Upper lobe of right lung (tissue), 1 donor: Measurements from ENCODE around the gene MRPS18A. TPM values are rescaled to one million over a fixed set of nuclear protein-coding genes. Genes with fewer than 3 reads are reported as not detected.

Source experiments
- ATAC-seq: fragments of 200-7000 bp; cut with Tn5 transposase; one replicate; pipeline ENCODE4 v1.9.1; 2020; ENCODE audit warnings: mild to moderate bottlenecking, moderate library complexity
- DNase-seq: peaks from one replicate; pipeline ENCODE4 v3.0.0-alpha.2; 2020
- H3K27ac ChIP-seq: fragments of 200-600 bp; one replicate; pipeline ENCODE4 v1.8.0; 2022
- H3K27me3 ChIP-seq: fragments of 200-600 bp; one replicate; pipeline ENCODE4 v1.8.0; 2022; ENCODE audit warnings: mild to moderate bottlenecking
- H3K36me3 ChIP-seq: fragments of 200-600 bp; one replicate; pipeline ENCODE4 v1.8.0; 2022
- H3K4me1 ChIP-seq: fragments of 200-600 bp; one replicate; pipeline ENCODE4 v1.8.0; 2022
- H3K4me3 ChIP-seq: fragments of 200-600 bp; one replicate; pipeline ENCODE4 v1.8.0; 2022; ENCODE audit warnings: mild to moderate bottlenecking
- H3K9me3 ChIP-seq: fragments of 200-600 bp; one replicate; pipeline ENCODE4 v1.8.0; 2022
- CTCF ChIP-seq: fragments of 200-600 bp; IDR thresholded peaks from one replicate; pipeline ENCODE4 v1.8.0; 2022; ENCODE audit warnings: antibody characterized with exemption
- intact Hi-C: fragments of 100-400 bp; cut with DNase I; formaldehyde crosslinking; loops from one replicate; pipeline ENCODE4 v1.11.0; 2022
- total RNA-seq: library from RNA; stranded (reverse); fragmentation: NEBNext Ultra II Directional; extraction: Animal tissue kit (Norgen Biotek cat#: 25700); gene quantifications from one replicate; pipeline ENCODE4 v1.2.1, GENCODE V29; 2021
- donor health status: DM: no; HTN: yes; CAD: no; lungs with severe emphysema.

The MRPS18A gene
- total RNA-seq, 1 donor from 2014 or later = 28.1 TPM

GRCh38 chr6:43670623-43670986 is 17.0 kb downstream of the MRPS18A start:
- H3K27me3 ChIP-seq = no peaks in the 10 kb centered on the region
- ATAC-seq (no peak), DNase-seq (no peak)
- TF ChIP-seq CTCF = no peak
- no peak overlapping the region for H3K27ac ChIP-seq
- H3K36me3 ChIP-seq = peaks cover 41% of the 10 kb centered on the region
- H3K4me1 ChIP-seq = peaks cover 35% of the 10 kb centered on the region
- intact Hi-C loops = no loop called here
- H3K9me3 ChIP-seq = no peaks in the 10 kb centered on the region
- H3K4me3 ChIP-seq = no peak overlapping the region

GRCh38 chr6:43669922-43670622 is 17.5 kb downstream of the MRPS18A start:
- peak overlapping the region; percentile 30 for H3K27ac ChIP-seq
- intact Hi-C loops = loop anchor here (10.0 kb wide), 2 partner anchors 95 to 415 kb away; no protein-coding TSS in a partner anchor
- peak; percentile 10 for ATAC-seq
- peaks cover 35% of the 10 kb centered on the region for H3K4me1 ChIP-seq
- no peaks in the 10 kb centered on the region for H3K27me3 ChIP-seq
- H3K36me3 ChIP-seq = peaks cover 35% of the 10 kb centered on the region
- no peak overlapping the region for H3K4me3 ChIP-seq
- DNase-seq = no peak
- TF ChIP-seq CTCF = no peak
- no peaks in the 10 kb centered on the region for H3K9me3 ChIP-seq

GRCh38 chr6:43669050-43669921 is 18.3 kb downstream of the MRPS18A start:
- peaks cover 28% of the 10 kb centered on the region for H3K36me3 ChIP-seq
- H3K27ac ChIP-seq = peak overlapping the region; percentile 30
- intact Hi-C loops = loop anchor here (10.0 kb wide), 2 partner anchors 96 to 416 kb away; no protein-coding TSS in a partner anchor
- H3K9me3 ChIP-seq = no peaks in the 10 kb centered on the region
- DNase-seq (no peak), ATAC-seq (peak; percentile 3)
- TF ChIP-seq CTCF = no peak
- H3K27me3 ChIP-seq = no peaks in the 10 kb centered on the region
- H3K4me3 ChIP-seq = no peak overlapping the region
- H3K4me1 ChIP-seq = peaks cover 32% of the 10 kb centered on the region

GRCh38 chr6:43668151-43669028 is 19.2 kb downstream of the MRPS18A start:
- peak; percentile 59 for TF ChIP-seq CTCF
- Histone ChIP-seq H3K27me3 (no peaks in the 10 kb centered on the region), H3K4me1 (peaks cover 32% of the 10 kb centered on the region), H3K36me3 (peaks cover 19% of the 10 kb centered on the region), H3K27ac (no peak overlapping the region), H3K9me3 (no peaks in the 10 kb centered on the region), H3K4me3 (no peak overlapping the region)
- ATAC-seq (peak; percentile 83), DNase-seq (peak; percentile 76)
- intact Hi-C loops = loop anchor here (10.0 kb wide), 2 partner anchors 96 to 416 kb away; no protein-coding TSS in a partner anchor
